HG02763 (cell line): ENCODE results near the gene FGF2.

Experiments
- ATAC-seq: cut with Tn5 transposase; IDR thresholded peaks from one replicate; pipeline ENCODE4 v1.9.1; 2021; ENCODE audit warnings: mild to moderate bottlenecking, moderate library complexity; ENCODE audit not compliant: unreplicated experiment

Gene FGF2

DNA sequence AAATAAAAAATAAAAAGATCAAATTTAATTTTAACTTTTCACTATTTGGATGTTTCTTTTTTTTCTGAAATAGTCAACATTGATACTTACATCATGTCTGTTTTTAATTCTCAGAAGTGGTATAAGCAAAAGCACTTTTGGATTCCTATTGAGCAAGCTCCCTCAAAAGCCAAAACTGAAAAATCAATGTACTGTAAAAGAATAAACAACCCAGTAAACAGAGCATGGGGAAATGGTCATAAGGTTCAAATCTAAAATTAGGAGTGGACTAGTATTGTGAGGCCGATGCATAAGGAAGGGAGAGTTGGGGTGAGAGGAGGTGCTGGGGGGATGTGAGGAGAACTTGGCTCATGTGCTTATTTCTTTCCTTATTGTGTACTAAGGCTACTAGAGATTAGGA lies 57.9 kb downstream of the FGF2 start:
- no peak for ATAC-seq

DNA sequence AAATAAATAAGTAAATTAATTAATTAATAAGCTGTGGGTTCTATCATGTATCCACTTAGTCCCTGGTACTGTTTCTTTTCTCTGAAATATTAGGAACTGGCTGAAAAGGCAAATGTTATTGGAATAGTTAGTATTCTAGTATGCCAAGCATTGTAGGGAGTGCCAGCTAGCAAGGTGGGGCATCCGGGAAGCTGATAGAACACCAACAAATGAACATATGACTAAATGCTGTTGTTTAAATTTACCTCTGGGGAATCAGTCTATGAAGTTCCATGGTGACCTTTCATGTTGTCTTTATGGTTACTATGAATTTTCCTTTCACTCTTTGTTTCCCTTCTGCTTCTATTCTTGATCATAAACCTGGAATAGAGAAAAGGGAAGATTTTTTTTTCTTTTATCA lies 63.1 kb downstream of the FGF2 start:
- no peak for ATAC-seq

DNA sequence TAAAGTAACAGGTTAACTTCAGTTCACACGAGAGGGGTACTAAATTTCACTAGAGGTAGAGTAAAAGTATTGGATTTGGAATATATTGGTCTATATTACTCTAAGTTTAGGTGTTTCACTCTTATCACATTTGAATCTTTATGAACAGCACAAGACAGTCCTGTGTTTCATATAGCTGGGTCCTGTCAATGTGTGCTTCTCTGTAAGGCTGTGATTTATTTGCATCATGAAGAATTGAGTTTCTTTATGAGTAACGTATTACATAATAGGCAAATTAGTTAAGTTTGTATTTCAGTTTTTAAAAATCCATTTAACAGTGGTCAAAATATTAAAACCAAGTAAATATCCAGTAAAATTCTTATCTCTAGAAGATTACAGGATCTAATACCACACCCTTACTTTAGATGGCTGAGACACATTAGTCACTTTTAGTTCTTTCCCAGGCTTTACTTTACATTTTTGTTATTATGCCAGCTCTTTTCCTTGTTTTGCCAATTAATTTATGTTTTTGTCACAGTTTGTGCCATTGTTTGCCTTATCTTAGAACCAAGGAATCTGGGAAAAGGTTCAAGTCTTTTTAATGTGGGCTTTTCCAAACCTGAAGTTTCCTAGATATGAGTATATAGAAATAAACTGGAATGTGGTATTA lies 63.6 kb downstream of the FGF2 start:
- no peak for ATAC-seq

DNA sequence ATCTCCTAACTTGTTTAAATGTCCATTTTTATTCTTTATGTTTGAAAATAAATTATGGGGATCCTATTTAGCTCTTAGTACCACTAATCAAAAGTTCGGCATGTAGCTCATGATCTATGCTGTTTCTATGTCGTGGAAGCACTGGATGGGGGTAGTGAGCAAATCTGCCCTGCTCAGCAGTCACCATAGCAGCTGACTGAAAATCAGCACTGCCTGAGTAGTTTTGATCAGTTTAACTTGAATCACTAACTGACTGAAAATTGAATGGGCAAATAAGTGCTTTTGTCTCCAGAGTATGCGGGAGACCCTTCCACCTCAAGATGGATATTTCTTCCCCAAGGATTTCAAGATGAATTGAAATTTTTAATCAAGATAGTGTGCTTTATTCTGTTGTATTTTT lies 68.2 kb downstream of the FGF2 start:
- no peak for ATAC-seq

DNA sequence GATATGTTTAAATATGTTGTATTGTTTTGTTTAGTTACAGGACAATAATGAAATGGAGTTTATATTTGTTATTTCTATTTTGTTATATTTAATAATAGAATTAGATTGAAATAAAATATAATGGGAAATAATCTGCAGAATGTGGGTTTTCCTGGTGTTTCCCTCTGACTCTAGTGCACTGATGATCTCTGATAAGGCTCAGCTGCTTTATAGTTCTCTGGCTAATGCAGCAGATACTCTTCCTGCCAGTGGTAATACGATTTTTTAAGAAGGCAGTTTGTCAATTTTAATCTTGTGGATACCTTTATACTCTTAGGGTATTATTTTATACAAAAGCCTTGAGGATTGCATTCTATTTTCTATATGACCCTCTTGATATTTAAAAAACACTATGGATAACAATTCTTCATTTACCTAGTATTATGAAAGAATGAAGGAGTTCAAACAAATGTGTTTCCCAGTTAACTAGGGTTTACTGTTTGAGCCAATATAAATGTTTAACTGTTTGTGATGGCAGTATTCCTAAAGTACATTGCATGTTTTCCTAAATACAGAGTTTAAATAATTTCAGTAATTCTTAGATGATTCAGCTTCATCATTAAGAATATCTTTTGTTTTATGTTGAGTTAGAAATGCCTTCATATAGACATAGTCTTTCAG lies 68.8 kb downstream of the FGF2 start:
- no peak for ATAC-seq

DNA sequence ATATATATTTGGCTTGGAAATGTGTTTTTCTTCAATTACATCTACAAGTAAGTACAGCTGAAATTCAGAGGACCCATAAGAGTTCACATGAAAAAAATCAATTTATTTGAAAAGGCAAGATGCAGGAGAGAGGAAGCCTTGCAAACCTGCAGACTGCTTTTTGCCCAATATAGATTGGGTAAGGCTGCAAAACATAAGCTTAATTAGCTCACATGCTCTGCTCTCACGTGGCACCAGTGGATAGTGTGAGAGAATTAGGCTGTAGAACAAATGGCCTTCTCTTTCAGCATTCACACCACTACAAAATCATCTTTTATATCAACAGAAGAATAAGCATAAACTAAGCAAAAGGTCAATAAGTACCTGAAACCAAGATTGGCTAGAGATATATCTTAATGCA lies 69.6 kb downstream of the FGF2 start:
- ATAC-seq: no peak

DNA sequence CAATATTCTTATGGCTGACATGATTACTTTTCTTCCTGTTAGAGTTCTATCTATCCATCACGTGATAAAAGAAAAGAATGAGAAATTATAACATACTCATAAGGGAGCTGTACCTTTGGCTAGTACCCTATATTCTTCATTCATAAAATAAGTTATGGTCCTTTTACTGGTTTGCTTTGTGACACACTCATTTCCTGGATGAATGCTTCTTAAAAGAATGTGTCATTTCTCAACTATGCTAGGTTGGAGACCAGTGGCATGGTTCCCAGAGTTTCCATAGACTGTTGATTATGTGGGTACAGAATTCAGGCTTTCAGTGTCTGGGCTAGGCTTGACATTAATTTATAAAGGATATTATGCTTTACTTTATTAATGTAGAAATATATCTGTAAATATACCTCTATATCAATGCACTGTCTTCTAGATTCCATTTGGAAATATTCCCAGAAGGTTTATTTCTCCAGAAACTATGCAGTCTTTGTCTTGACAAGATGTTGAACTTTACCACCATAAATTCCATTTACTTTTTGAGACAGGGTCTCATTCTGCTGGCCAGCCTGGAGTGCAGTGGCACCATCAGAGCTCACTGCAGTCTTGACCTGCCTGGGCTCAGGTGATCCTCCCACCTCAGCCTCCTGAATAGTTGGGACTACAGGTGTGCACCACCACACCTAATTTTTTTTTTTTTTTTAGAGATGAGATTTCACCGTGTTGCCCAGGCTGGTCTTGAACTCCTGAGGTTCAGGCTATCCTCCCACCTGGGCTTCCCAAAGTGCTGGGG lies 71.9 kb downstream of the FGF2 start:
- no peak for ATAC-seq

DNA sequence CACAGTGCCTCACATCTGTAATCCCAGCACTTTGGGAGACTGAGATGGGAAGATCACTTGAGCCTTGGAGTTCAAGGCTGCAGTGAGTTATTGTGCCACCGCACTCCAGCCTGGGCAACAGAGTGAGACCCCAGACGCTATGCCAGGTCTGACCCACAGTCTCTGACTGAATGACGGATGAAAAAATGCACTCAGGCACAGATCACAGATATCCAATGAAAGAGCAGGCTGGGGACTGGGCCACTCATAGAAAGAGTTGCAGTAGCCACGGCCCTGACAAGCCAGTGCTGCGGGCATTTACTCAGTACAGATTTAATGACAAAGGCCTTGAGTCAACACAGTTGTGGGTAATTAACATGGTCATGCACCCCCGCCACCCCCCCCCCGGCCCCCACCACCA lies 73.1 kb downstream of the FGF2 start:
- no peak for ATAC-seq

DNA sequence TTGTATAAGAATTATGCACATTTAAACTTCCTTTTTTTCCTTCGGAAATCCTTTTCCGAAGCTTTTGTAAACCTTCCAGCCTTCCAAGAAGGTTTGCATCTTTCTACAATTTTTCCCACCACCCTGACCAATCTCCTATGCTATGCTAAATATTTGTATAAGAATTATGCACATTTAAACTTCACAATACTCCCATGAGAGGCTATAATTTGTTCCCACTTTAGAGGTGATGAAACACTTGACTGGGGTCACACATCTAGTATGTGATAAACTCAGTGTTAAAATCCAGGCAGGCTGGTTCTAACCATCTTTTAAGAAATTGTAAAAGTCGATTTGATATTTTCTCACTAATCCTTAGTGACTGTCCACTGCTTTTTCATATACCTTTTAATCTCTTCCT lies 73.7 kb downstream of the FGF2 start:
- ATAC-seq: no peak

DNA sequence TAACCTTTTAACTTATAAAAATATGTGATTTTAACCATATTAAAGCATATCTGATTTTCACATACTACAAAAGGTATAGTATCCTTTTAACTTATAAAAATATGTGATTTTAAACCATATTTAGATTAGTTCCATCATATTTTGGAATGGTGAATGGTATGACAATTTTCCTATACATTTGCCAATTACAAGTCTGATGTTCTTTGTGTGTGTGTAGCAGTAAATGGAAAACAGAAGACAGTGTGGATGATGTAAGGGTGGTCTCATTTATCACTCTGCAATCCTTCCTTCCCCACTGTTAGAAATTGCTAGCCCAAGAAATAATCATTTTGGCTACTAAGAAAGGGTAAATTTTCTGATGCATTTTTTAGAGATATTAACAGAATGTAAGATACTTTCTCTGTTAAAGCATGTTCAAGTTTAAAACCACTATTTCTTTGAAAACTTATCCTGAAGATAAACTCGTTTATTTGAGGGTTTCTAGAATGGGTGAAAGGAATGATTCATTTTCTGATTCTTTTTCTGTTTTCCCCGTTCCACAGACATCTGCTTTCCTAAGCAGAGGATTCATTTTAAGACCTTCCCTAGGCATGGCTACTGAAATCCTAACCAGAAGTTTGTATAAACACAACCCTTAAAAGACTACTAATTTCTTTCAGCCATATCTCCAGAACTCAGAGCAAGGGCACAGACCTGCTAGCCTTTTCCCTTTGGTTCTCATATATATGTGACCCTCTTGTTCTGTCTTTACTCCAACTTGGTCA lies 74.8 kb downstream of the FGF2 start:
- no peak for ATAC-seq

DNA sequence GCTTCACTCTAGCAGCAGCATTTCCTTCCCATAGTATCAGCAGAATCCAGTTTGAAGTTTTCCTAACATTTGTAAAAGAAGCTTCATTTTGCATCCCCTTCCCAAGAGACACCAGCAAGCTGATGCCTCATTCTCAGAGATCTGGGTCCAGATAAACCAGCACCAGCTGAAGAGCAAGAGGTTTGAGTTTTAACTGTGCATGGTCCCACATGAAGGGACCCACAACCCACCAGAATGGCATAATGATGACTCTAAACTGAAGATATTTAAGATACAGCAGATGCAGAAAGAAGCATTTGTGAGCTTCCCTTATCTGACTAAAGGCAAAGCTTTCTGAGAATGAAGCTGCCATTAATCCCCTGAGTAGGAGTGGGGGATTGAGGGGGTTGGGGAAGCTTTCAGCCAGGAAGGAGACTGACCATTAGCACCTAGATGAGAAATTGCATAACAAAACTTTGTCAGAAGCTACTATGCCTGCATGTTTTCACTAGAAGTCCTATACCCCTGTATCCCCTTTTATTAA lies 77.2 kb downstream of the FGF2 start:
- ATAC-seq: no peak

DNA sequence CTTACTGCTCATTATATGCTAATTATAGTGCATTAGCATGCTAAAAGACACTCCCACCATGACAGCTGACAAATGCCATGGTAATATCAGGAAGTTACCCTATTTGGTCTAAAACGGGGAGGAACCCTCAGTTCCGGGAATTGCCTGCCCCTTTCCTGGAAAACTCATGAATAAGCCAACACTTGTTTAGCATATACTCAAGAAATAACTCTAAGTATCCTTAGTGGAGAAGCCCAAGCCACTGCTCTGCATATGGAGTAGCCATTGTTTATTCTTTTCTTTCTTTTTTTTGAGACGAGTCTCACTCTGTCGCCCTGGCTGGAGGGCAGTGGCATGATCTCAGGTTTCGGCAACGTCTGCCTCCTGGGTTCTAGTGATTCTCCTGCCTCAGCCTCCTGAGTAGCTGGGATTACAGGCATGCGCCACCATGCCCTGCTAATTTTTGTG lies 80.3 kb downstream of the FGF2 start:
- ATAC-seq: no peak

DNA sequence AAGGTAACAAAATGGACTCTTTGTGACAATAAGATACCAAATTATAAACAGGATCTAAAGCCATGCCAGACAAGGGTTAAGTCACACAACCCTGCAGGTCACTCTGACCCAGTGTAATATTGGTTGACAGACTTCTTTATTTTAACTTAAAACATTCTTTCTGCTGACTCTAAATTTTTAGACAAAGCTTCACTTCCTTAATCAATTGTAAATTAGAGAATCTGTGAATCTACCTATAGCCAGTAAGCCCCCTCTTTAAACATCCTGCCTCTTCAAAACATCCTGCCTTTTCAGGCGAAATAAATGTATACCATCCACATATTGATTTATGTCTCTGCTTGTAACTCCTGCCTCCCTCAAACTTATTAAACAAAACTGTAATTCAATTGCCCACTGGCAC lies 81.6 kb downstream of the FGF2 start:
- no peak for ATAC-seq

DNA sequence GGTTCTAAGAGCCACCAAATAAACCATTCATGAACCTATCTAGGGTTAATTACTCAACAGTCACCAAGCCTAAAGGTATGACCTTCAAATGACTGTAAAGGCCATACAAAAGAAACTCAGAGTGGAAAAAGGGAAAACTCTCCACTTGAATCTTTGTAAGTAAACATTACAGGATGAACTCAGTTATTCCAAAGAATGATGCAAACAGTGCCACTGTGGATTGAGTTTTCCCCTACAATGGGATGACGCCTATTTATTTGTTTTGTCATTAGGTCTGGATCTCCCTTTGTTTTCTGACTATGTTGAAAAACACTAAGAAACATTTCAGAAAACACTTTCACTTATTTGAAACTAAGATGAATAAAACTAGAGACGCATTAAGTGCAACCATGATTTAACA lies 83.1 kb downstream of the FGF2 start:
- ATAC-seq: no peak

DNA sequence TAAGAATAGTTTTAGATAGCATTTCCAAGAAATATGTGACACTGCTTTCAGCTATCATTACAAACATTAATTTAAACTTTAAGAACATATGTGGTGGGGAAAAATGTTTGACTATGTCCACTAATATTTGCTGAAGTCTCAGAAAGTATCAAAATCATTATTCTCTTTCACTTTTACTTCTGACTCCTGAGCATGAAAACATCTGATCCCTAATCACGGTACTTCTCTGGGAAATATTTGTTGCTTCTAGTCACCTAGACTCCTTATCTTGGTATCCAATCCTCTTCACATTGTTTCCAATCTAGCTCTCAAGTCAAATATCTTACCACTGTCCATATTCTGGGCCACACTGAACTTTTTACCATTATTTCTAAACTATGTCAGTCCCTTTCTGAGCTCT lies 85.0 kb downstream of the FGF2 start:
- ATAC-seq: no peak

DNA sequence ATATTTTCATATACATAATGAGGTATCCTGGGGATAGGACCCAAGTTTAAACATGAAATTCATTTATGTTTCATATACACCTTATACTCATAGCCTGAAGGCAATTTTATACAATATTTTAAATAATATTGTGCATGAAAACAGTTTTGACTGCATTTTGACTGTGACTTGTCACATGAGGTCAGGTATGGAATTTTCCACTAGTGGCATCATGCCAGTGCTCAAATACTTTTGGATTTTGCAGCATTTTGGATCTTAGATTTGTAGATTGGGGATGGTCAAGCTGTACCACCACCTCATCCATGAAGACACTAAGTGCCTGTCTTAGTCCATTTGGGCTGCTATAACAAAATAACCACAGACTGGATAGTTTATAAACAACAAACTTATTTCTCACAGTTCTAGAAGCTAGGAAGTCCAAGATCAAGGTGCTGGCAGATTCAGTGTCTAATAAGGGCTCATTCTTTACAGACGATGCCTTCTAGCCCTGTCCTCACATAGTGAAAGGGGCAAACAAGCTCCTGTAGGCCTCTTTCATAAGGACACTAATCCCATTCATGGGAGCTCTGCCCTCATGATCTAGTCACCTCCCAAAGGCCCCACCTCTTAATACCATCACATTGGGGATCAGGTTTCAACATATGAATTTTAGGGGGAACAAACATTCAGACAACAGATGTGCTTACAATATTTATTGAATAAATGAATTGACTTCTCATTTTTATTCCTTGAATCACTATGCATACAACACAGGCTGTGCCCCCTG lies 86.4 kb downstream of the FGF2 start:
- no peak for ATAC-seq

DNA sequence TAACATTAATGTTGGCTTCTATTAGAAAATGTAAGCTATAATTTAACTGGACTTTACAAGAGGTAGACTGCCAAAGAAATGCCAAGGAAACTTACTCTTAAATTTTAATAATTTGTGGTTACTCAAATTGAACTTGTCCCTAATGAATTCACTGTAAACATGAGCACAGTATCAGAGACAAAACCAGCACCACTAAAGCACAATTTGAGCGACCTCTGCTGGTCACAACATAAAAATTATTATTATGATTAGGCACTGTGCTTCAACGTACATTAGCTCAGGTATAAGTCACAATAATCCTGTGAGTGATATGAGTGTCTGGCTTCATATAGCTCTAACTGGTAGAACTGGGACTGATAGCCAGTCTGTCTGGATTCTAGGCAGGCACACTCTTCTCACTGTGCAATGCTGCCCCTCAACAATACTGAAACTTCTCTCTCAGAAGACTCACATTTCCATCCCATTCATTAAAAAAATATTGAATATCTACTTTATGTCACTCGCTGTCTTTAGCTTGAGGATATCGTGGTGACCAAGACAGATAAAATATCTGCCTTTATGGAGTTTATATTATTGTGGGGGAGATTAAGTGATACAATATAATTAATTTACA lies 87.8 kb downstream of the FGF2 start:
- peak; percentile 93 for ATAC-seq

DNA sequence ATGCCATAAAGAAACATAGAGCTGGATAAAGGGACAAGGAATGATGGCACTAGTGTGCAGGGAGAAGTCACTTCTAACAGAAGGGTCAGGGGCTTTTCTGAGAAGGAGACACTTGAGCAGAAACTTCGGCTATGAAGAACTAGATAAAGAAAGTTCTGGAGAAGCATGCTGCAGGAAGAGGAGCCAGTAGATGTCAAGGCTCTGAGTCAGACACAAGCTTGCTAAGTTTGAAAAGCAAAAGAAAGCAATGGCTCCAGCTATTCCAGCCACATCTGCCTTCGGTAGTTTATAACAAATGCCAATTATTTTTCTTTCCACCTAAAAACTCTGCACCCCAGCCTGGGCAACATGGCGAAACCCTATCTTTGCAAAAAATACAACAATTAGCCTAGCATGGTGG lies 88.3 kb downstream of the FGF2 start:
- no peak for ATAC-seq

DNA sequence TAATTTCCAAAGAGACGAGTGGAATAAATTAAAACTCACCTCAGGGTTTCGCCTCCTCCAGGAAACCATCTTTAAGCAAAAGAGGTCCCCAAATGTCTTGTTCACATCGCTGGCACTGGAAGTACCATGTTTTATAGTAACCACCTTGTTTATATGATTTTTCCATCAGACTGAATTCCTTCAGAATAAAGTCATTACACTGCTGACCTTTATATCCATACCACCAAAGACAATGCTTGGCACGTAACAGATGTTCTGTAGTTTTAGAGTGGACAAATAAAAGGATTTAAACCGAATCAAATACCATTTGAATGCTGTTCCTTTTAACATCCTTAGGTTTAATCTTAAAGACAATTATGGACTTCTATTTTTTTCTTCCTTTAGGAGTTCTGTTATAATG lies 91.1 kb downstream of the FGF2 start:
- no peak for ATAC-seq

DNA sequence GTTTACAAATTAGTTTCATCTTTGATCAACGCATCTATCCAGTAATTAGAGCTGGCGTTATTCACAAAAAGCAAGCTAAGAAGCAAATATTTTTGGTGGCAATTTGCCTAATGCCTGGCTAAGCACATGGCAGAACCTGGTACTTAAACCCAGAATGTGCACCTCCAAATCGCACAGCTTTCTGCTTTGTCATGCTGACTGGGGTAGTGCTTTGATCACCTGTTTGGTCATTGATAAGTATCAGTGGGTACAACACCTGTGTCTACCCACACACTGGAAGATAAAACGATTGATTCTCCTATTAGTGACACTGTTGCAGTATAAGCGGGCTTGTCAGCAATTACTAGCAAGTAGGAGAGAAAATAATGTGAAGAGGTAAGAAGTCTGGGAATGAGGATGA lies 93.8 kb downstream of the FGF2 start:
- no peak for ATAC-seq
